Testis (tissue), 3 donors: ENCODE data around the gene CALHM1. TPM values are rescaled to one million over a fixed set of nuclear protein-coding genes. Genes with fewer than 3 reads are reported as not detected.

ENCODE experiments used
- DNase-seq: peaks from one replicate; pipeline ENCODE4 v3.0.0-alpha.2; 2019
- H3K27ac ChIP-seq, 2 donors: fragments of 200-600 bp; sonication (generic); one replicate each; pipeline ENCODE4 v1.5.1; 2019
- H3K27me3 ChIP-seq: fragments of 200-600 bp; sonication (generic); one replicate; pipeline ENCODE4 v1.5.1; 2019
- H3K36me3 ChIP-seq: fragments of 200-600 bp; sonication (generic); one replicate; pipeline ENCODE4 v1.5.1; 2017; ENCODE audit warnings: low read depth; ENCODE audit errors: missing control alignments
- H3K4me1 ChIP-seq: fragments of 200-600 bp; sonication (generic); one replicate; pipeline ENCODE4 v1.5.1; 2019
- H3K4me3 ChIP-seq, 2 donors: fragments of 200-600 bp; sonication (generic); one replicate each; pipeline ENCODE4 v1.5.1; 2017 to 2019
- H3K9me3 ChIP-seq: fragments of 200-600 bp; sonication (generic); one replicate; pipeline ENCODE4 v1.5.1; 2017
- CTCF ChIP-seq, 3 experiments: fragments of 450-650 bp in 2 of 3; fragments of 200-600 bp in 1 of 3; sonication (generic) in 1 of 3; IDR thresholded peaks; one replicate each; pipeline ENCODE4 v1.5.1; 2016 to 2019; ENCODE audit warnings: antibody characterized with exemption in 3 of 3, mild to moderate bottlenecking in 2 of 3, moderate library complexity in 1 of 3
- POLR2A ChIP-seq: fragments of 450-650 bp; IDR thresholded peaks from one replicate; pipeline ENCODE4 v1.6.1; 2017; ENCODE audit warnings: antibody characterized with exemption, mild to moderate bottlenecking, moderate library complexity
- WGBS, 2 donors: methylation state at CpG; one replicate each; pipeline ENCODE4 v1.1.5; 2018; 5-methylcytosine and 5-hydroxymethylcytosine counted together
- intact Hi-C: fragments of 100-400 bp; cut with DNase I; formaldehyde crosslinking; loops from one replicate; pipeline ENCODE4 v1.15.1; 2023; ENCODE audit warnings: low total_unique reads
- polyA plus RNA-seq: library from polyadenylated mRNA; stranded (reverse); fragments of 350-450 nt; fragmentation: Illumina TruSeq; extraction: RNeasy Lipid Tissue Mini Kit (QIAGEN cat#74804); gene quantifications from one replicate; pipeline ENCODE4 v1.2.3, GENCODE V29; 2014; ENCODE audit warnings: low read depth, low replicate concordance; ENCODE audit not compliant: insufficient read depth
- total RNA-seq, 2 donors: library from RNA; depleted of rRNA; stranded (reverse); fragments of >200 nt; gene quantifications; one replicate each; pipeline ENCODE4 v1.2.3, GENCODE V29; 2016

Gene CALHM1
- total and polyA plus RNA-seq, 3 donors from 2014 or later: 0.24 to 0.50 TPM; not detected in 1

DNA sequence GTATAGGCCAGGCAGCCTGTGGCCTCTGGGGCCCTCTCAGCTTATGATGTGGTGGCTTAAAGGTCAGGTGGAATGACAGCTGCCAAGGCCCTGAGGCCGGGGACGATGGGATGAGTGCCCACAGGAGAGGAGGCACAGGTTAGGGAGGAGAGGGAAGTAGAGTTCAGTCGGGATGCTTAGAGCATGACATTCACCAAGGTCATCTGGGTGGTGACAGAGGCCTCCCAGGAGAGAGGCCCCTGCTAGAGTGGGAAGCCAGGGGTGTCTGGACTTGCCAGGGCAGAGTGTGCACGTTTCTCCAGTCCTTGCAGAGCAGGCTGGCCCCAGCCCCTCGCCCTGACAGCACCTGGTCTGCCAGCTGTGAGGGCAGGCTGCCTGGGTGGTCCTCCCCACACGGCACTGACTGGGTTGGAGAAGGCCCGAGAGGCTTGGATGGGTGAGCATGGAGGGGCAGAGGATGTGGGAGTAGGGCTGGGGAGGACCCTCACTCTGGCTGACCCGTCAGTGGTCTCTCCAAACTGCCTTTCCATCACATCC lies 1.5 kb downstream of the CALHM1 start:
- no peak overlapping the region for H3K4me3 ChIP-seq
- 69 to 96% methylated on average over 7 to 8 of the region's 8 CpGs for WGBS, 2 donors
- no peaks in the 10 kb centered on the region for H3K27me3 ChIP-seq
- intact Hi-C loops: no loop called here
- DNase-seq: no peak
- no peak overlapping the region for H3K27ac ChIP-seq
- H3K36me3 ChIP-seq: no peaks in the 10 kb centered on the region
- H3K9me3 ChIP-seq: no peaks in the 10 kb centered on the region
- no peak for TF ChIP-seq POLR2A
- TF ChIP-seq CTCF (IDR thresholded peaks at IDR 0.05): no peak
- H3K4me1 ChIP-seq: peaks cover 7% of the 10 kb centered on the region

- no peaks in the 10 kb centered on the region for H3K36me3 ChIP-seq
- DNase-seq: no peak
- H3K4me3 ChIP-seq: no peak overlapping the region
- peaks cover 7% of the 10 kb centered on the region for H3K4me1 ChIP-seq
- H3K27me3 ChIP-seq: no peaks in the 10 kb centered on the region
- H3K9me3 ChIP-seq: no peaks in the 10 kb centered on the region
- no peak overlapping the region for H3K27ac ChIP-seq
- intact Hi-C loops: no loop called here
- WGBS, 2 donors: 94 to 96% methylated on average over 6 to 9 of the region's 9 CpGs
- TF ChIP-seq POLR2A: no peak
- TF ChIP-seq CTCF (IDR thresholded peaks at IDR 0.05): no peak
These were observed 2.5 kb downstream of the CALHM1 start for GRCh38 chr10:103456074-103456660.

- Histone ChIP-seq H3K36me3 (no peaks in the 10 kb centered on the region), H3K4me3 (no peak overlapping the region), H3K9me3 (no peaks in the 10 kb centered on the region), H3K27me3 (no peaks in the 10 kb centered on the region), H3K4me1 (peaks cover 12% of the 10 kb centered on the region), H3K27ac (no peak overlapping the region)
- DNase-seq: no peak
- WGBS, 2 donors: 85 to 95% methylated on average over 11 to 24 of the region's 25 CpGs
- no peak for TF ChIP-seq POLR2A
- TF ChIP-seq CTCF (IDR thresholded peaks at IDR 0.05): no peak
- intact Hi-C loops: no loop called here
These were observed 3.5 kb downstream of the CALHM1 start for GRCh38 chr10:103455235-103455634.

DNA sequence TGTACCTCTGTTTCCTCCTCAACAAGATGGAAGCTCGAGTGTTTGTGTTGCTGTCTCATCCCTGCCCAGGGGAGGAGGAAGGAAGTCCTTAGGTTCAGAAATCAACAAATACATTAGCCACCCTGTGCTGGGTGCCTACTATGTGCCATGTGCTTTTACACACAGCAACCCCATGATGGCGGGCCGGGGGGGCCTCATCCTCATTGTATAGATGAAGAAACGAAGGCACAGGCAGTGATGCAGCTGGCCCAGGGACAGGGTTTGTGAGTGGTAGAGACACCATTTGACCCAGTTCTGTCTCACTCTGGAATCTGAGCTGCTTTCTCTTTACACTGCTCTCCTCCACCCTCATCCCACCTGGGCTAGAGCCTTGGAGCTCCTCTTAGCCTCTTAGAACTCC lies 4.7 kb downstream of the CALHM1 start:
- intact Hi-C loops: no loop called here
- no peak overlapping the region for H3K4me3 ChIP-seq
- no peak for DNase-seq
- H3K27me3 ChIP-seq: no peaks in the 10 kb centered on the region
- H3K9me3 ChIP-seq: no peaks in the 10 kb centered on the region
- H3K27ac ChIP-seq: no peak overlapping the region
- 88 to 92% methylated on average over 1 to 4 of the region's 4 CpGs for WGBS, 2 donors
- no peaks in the 10 kb centered on the region for H3K36me3 ChIP-seq
- TF ChIP-seq POLR2A: no peak
- TF ChIP-seq CTCF (IDR thresholded peaks at IDR 0.05): no peak
- H3K4me1 ChIP-seq: peaks cover 24% of the 10 kb centered on the region
